GM19239 (cell line): ENCODE measurements around the gene EVL.
A peak's percentile ranks its signal among the peaks of the same experiment; 100 is the strongest.
"Not testable (repeated sequence)": the region's sequence is repeated elsewhere in the genome, so short reads cannot be mapped to it uniquely, and the experiment has no call there.

Experiments
- DNase-seq: peaks from one replicate; pipeline ENCODE4 v3.0.0; 2011; ENCODE audit warnings: low spot score; ENCODE audit not compliant: insufficient read length
- FAIRE-seq: peaks from 2 replicates; lab custom pipeline; 2011; peaks lifted over from hg19 to GRCh38; lab: Jason Lieb, UNC

The EVL gene, protein sequence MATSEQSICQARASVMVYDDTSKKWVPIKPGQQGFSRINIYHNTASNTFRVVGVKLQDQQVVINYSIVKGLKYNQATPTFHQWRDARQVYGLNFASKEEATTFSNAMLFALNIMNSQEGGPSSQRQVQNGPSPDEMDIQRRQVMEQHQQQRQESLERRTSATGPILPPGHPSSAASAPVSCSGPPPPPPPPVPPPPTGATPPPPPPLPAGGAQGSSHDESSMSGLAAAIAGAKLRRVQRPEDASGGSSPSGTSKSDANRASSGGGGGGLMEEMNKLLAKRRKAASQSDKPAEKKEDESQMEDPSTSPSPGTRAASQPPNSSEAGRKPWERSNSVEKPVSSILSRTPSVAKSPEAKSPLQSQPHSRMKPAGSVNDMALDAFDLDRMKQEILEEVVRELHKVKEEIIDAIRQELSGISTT

DNA sequence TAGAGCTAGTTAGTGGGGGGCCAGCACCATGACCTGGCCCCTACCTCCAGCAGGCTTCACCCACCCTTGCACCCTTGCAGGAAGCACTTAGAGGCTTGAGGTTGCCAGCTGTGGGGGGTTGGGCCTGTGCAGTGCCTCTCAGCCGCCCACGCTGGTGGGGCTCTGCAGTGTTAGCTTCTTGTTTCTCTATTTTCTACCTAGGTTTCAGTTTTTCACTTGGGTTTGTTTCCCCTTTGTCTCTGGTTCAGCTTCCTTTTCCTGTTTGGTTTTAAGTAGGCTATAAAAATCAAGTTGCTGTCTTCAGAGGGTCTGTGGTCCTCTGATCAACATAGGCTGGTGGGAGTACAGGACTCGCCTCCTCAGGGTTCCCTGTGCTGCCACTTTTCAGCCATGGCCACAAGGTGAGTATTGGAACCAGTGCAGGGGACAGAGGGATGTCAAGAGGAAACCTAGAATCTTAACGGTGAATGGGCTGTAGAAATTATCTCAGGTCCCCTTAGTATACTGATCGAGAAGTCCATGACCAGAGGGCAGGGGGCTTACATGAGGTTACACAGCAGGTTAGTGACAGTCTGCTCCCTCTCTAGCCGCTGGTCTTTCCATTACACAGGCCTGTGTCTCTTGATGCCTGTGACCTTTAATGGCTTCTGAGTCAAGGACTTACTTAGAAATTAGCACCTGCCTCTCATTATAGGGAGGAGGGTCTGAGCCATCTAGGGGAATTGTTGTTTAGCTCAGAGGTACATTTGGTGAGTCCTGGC, at the start of gene EVL:
TSS of gene EVL (plus strand) at position 312 of the 761 bp plus-strand sequence. CDS start at position 391, 79 bp downstream.
- FAIRE-seq, result peak; percentile 98
- DNase-seq, result no peak

DNA sequence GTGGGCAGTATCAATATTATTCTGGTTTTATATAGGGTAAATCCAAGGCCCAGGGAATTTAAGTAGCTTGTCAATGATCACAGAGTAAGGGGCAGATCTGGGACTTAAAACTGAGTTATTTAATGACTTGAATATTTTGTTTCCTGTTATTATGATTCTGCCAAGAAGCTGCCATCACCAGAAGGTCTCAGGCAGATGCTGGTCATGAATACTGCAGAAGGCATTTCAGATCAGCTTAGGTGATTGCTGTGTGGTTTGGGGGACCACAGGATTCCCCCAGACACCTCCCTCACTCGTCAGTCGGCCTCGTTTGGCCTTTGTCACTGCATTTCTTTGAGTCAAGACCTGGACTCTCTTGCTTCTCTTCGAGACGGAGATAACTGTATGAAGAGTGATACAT, 47.7 kb upstream of the EVL start:
- FAIRE-seq (no peak), DNase-seq (no peak)

DNA sequence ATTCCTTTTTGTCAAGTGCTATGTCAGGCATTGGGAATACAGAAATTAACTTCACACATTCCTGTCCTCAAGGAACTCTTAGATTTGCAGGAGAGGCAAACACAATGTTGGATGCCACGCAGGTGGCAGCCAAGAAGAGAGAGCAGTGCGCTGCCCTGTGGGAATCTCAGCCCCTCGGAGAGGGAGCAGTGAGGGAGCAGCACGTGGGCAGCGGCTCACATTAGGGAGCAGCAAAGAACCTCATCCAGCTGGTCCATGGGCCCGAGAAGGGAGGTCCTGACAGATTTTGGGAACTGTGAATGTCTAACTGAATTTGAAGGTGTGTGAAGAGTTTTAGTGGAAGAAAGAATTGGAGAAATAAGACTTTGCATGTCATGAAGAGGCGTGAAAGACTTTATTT, 47.2 kb upstream of the EVL start:
- no peak for FAIRE-seq
- no peak for DNase-seq

DNA sequence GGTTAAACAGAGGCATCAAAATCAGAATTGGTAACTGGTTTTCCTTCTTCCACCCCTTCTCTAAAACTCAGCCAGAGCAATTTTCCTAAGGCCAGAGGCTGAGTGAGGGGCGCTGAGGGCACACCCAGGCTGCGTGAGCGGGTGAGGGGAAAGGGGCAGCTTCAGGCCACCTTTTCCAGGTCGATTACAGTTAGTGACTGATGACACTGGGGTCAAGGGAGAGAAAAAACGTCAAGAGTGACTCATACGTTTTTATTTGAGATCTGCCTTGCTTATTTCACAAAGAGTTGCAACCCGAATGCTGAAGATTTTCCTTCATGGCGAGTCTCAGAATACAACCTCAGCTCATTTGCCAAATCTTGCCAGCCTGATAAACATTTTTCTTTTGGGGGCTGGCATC, 46.7 kb upstream of the EVL start:
- DNase-seq (no peak), FAIRE-seq (no peak)

DNA sequence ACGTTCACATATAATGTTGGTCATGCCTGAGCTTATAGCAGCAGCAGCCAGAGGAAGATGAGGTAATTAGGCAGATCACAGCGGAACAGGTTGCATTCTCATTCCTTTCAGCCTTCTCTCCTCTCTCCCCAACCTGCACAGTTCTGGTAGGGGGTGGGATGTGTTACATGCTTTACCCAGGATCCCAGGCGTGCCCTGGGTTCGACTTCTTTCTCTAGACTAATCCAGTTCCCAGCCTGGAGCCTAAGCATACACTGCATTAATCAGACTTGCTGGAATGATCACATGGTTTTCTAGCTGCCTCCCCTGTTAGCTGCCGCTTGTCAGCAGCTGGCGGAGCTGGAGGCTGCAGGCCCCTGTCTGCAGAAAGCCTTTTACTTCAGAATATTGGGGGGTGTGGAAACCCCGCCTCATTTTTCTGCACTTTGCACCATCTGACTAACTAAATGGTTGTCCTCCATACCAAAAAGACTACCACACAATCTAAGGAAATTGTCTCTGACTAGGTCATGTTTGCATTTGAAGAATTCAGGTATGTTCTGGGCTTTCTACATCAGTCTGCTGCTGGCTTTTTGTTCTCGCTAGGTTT, 46.0 kb upstream of the EVL start:
- DNase-seq, result no peak
- FAIRE-seq, result no peak

DNA sequence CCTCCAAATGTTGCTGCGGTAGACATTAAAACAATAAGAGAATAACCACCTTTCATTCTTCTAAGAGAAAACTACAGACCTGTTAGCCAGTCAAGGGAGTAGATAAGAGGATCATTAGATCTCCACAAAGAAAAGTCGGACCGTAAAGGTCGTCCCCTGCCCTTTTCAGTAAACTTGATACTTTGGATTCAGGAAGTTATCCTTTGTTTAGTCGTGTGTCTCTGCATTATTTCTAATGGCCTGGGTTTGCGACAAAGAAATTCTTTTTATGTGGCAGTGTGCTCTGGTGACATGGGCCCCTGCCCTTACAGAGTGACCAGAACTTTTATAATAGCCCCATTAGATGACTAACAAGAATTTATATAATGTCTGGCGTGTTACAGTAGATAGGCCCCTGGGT, 44.6 kb upstream of the EVL start:
- FAIRE-seq (no peak), DNase-seq (no peak)

- no peak for DNase-seq
- no peak for FAIRE-seq
Observed at GRCh38 chr14:100022772-100023451, 42.3 kb upstream of the EVL start.

- DNase-seq (no peak), FAIRE-seq (no peak)
Observed at GRCh38 chr14:100025111-100025510, 40.1 kb upstream of the EVL start.

DNA sequence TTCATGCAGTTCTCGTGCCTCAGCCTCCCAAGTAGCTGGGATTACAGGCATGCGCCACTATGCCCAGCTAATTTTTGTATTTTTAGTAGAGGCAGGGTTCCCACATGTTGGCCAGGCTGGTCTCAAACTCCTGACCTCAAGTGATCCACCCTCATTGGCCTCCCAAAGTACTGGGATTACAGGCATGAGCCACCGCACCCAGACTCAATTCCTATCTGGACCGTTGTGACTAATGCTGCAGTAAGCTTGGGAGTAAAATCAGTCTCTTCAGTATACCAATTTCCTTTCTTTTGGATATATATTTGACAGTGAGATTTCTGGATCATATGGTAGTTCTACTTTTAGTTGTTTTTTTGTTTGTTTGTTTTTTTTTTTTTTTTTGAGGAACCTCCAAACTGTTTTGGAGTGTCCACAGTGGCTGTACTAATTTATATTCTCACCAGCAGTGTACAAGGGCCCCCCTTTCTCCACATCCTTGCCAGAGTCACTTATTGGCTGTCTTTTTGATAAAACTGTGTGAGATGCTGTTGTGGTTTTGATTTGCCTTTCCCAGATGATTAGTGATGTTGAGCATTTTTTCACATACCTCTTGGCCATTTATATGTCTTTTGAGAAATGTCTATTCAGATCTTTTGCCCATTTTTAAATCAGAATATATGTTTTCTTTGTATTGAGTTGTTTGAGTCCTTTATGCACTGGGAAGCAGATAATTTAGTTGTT, 37.3 kb upstream of the EVL start:
- FAIRE-seq, result no peak

DNA sequence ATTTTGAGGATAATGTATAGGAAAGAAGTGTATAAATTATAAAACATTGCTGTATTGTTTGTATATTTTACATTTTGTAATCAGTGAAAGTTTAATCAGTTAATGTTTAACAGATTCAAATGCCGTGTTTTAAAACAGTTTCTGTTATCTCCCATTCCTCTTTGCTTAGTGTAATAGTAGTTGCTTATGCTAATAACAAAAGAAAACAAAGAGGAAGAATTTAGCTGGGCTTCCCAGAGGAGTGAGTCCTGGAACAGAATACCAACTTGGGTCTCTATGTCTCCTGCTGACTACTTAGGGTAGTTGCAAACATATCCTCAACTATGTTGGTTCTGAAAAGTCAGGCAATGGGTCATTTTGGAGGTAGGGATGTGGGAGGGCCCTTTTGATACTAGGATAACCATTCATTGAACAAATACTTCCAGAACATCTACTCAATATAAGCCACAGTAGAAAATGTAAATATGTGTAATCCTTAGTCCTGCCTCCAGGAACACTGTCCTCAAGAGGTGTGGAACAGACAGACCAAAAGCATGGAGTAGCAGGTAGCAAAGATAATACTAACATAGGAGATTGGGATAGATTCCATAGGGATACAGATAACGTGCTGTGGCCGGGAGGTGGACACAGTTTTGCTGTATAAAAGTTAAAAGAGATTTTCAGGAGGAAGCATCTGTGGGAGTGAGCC, 36.1 kb upstream of the EVL start:
- FAIRE-seq (no peak), DNase-seq (no peak)

More for the DNA sequence above, 37.3 kb upstream of the EVL start:
- DNase-seq, result no peak

DNA sequence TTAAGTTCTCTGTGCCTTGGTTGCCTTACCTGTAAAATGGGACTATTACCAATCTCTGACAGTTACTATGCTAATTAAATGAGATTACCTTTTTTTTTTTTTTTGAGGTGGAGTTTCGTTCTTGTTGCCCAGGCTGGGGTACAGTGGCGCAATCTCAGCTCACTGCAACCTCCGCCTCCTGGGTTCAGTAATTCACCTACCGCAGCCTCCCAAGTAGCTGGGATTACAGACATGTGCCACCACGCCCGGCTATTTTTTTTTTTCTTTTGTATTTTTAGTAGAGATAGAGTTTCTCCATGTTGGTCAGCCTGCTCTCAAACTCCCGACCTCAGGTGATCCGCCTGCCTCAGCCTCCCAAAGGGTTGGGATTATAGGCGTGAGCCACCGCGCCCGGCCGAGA, 35.2 kb upstream of the EVL start:
- not testable (repeated sequence) for FAIRE-seq, DNase-seq

DNA sequence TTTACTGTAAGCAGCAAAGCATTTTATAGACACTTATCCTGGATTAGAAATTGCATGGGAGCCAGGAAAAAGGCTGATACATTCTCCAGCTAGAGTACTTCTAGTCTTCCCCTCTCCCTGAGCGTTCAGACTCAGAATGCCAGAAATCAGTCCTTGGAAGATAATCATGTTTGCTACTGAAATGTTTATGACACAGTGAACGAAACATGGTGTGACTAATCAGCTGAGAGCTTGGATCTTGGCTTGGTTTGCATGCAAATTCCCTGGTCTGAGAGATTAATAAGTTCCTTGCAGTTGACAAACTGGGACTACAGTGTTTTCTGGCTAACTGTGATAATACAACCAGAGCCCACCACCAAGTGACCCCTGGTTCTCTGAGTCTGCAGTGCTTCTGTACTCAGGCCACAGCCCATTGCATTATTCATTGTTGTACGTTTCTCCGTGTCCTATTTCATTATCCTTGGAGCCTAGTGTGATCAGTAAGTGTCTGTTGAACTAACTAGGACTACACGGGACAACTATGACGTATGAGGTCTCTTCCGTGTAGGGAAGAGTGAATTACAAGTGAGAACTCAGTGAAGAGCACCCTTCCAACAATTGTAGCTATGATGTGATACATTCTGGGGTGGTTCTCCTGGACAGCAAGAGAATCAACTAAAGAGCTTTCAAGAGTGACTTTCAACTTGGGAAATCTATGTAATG, 34.6 kb upstream of the EVL start:
- FAIRE-seq (no peak), DNase-seq (no peak)

DNA sequence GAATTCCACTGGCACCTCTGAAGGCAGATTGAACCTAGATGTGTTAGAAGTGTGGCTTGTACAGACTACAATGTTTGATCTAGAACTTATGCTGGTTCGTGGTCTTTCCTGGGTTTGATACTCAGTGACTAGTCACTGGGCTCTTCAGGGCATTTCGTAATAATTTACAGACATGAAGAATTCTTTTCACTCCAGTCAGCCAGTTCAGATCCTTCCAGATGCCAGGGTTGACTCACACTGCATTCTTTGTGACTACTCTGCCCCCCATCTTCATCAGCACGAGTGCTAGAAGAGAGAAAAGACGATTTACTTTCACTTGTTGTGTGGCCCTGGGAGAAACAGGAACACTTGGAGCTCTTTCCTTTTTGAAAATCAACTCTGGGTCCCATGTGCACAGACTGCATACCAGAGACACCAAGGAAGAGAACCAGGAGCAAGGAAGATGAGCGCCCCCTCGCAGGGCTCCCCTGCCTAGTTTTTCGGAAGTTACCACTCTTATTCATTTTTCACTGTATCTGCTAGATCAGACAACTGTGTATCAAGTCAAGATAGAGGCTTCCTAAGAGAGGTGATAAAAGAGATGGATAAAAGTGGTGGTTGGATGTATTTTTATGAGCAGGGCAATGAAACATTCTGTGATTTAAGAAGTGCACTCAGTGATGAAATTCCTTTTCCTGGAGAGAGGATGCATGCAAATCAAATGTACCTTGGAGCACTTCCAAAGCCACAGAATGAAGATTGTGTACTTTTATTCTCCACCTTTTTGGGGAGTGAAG, 33.5 kb upstream of the EVL start:
- FAIRE-seq, result no peak
- no peak for DNase-seq

DNA sequence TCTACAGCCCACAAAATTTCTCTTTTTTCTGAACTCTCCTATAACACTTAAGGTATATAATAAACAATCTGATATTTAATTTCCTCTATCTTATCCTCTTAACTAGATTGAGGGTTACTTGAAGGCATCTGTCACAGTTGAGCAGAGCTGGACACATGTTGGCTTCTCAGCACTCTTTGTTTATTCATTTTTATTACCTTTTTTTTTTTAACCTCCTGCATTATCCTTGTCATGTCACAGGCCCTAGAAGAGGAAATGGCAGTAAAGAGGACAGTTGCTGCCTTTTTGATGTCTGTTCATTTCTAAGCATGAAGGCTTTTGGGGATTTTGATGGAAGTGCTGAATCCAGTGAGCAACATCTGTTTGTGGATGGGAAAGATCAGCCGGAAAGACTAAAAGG, 32.5 kb upstream of the EVL start:
- no peak for FAIRE-seq
- no peak for DNase-seq

GRCh38 chr14:100033347-100034075, 31.7 kb upstream of the EVL start:
- no peak for DNase-seq

DNA sequence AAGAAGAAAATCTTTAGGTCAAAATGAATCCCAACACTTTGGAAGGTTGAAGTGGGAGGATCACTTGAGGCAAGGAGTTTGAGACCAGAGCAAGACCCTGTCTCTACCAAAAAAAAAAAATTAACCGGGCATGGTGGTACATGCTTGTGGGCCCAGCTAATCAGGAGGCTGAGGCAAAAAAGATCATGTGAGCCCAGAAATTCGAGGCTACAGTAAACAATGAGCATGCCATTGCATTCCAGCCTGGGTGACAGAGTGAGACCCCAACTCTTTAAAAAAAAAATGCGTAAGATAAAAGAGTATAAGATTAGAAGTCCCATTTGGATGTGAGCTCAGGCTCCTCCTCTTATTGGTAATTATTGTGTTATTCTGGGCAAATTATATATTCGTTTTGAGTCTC, 30.8 kb upstream of the EVL start:
- no peak for DNase-seq
- FAIRE-seq, result no peak

More at GRCh38 chr14:100033347-100034075, 31.7 kb upstream of the EVL start:
- no peak for FAIRE-seq

DNA sequence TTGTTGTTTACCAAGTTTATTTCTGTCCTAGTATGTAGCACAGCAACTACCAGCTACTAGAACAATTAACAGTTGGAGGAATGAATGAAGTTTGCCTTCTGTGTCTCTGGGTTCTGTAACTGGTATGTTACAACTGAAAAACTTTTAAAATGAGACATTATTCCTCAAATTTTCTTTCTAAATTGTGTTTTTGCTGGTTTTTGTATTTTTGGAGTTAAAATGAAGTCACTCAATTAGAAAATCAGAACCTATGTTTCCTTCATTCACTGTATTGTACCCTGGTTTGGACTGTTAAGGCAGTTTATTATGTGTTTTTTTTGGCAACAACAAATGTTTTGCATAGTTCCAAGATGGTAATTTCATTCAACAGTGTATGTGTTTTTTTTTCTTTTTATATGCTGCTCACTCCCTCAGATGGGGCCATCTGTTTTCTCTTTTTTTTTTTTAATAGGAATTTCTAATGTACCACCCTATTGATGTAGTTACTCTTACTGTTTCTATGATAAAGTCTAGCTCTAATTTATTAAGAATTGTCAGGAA, 30.2 kb upstream of the EVL start:
- no peak for DNase-seq
- no peak for FAIRE-seq
